ENCODE measurements around the gene KHDC1L. TPM values are rescaled to one million over a fixed set of nuclear protein-coding genes. Genes with fewer than 3 reads are reported as not detected.

Gene KHDC1L
- not detected for total RNA-seq

GRCh38 chr6:73225396-73225795 lies at the start of gene KHDC1L:
Gene KHDC1L (minus strand): TSS chr6:73225496. CDS start chr6:73225408, 88 bp downstream.

GRCh38 chr6:73262671-73263569 lies 37.6 kb upstream of the KHDC1L start, which contains the start of gene KHDC1:
Gene KHDC1 (minus strand): TSS chr6:73263196. CDS start chr6:73242517, 20,679 bp downstream.

Other genes with a start within 250 kb of the KHDC1L start
- gene KHDC1, start 37.7 kb upstream of the KHDC1L start, total RNA-seq: 4.5 TPM
- gene DPPA5, start 128.8 kb upstream of the KHDC1L start, total RNA-seq: not detected
- not detected for gene KHDC3L, start 137.2 kb upstream of the KHDC1L start, total RNA-seq
- gene OOEP, start 144.4 kb upstream of the KHDC1L start, total RNA-seq: not detected
- gene DDX43, start 169.3 kb upstream of the KHDC1L start, total RNA-seq: 0.12 TPM
- gene CGAS, start 226.8 kb upstream of the KHDC1L start, total RNA-seq: 6.5 TPM
- 23.9 TPM for gene MTO1, start 236.2 kb upstream of the KHDC1L start, total RNA-seq